ENCODE measurements around the gene C1orf52. TPM values are rescaled to one million over a fixed set of nuclear protein-coding genes. Genes with fewer than 3 reads are reported as not detected.

The C1orf52 gene
- total and polyA plus RNA-seq, 2 of the 13 experiments (the other 11 are each of a cell fraction or from before 2014, with no cell fraction given), result 19.4 to 27.4 TPM

GRCh38 chr1:85276215-85276977, 16.9 kb upstream of the C1orf52 start, which contains the start of gene BCL10 (continued):
- peak; percentile 18; the same call in 1 of the 2 replicates for TF ChIP-seq ARID5B (CRISPR knock-in tag; IDR thresholded peaks at IDR 0.05)
- no peak for TF ChIP-seq ZNF784 (CRISPR knock-in tag; IDR thresholded peaks at IDR 0.05; ENCODE audit: borderline replicate concordance)
- TF ChIP-seq ZNF282 (IDR thresholded peaks at IDR 0.05; ENCODE audit: partially characterized antibody), result no peak
- TF ChIP-seq ZNF788 (CRISPR knock-in tag; IDR thresholded peaks at IDR 0.05; ENCODE audit: borderline replicate concordance), result peak; percentile 67; the same call in 1 of the 2 replicates
- peak; percentile 88 for TF ChIP-seq CREM (IDR thresholded peaks at IDR 0.05)
- TF ChIP-seq CREM (CRISPR knock-in tag; IDR thresholded peaks at IDR 0.05), result peak; percentile 57; the same call in 1 of the 2 replicates
- no peak for TF ChIP-seq ZNF572 (CRISPR knock-in tag; IDR thresholded peaks at IDR 0.05)

All from HepG2 (cell line).